PFSK-1 (cell line): ENCODE results near the gene CGB1.

Experiments used
- FOXP2 ChIP-seq: optimal IDR thresholded peaks from 2 replicates; pipeline ENCODE3; 2011; ENCODE audit warnings: borderline replicate concordance, control low read depth, inconsistent platforms; ENCODE audit not compliant: insufficient read depth; ENCODE audit errors: extremely low read length, extremely low read depth
- POLR2AphosphoS5 ChIP-seq: IDR thresholded peaks from 2 replicates; pipeline ENCODE4 v1.6.1; 2012; ENCODE audit warnings: low read depth, mild to moderate bottlenecking, control low read depth, low read length, moderate library complexity
- SIN3A ChIP-seq: IDR thresholded peaks from 2 replicates; pipeline ENCODE4 v1.6.1; 2012; ENCODE audit warnings: mild to moderate bottlenecking, low read length, moderate library complexity, borderline replicate concordance; ENCODE audit not compliant: insufficient read depth
- TAF1 ChIP-seq: IDR thresholded peaks from 2 replicates; pipeline ENCODE4 v1.6.1; 2012; ENCODE audit warnings: low read length, control low read depth, borderline replicate concordance; ENCODE audit not compliant: insufficient read depth
- TF ChIP-seq, protein P1 (sequence below), 2 experiments: IDR thresholded peaks; 2 replicates each; pipeline versions ENCODE4 v1.6.1 to v1.8.0; 2011 to 2012; ENCODE audit warnings: low read depth in 2 of 2, low read length in 2 of 2, control low read depth in 1 of 2, inconsistent platforms in 1 of 2, mild to moderate bottlenecking in 1 of 2, moderate library complexity in 1 of 2; ENCODE audit not compliant: insufficient read depth in 1 of 2

The CGB1 gene

DNA sequence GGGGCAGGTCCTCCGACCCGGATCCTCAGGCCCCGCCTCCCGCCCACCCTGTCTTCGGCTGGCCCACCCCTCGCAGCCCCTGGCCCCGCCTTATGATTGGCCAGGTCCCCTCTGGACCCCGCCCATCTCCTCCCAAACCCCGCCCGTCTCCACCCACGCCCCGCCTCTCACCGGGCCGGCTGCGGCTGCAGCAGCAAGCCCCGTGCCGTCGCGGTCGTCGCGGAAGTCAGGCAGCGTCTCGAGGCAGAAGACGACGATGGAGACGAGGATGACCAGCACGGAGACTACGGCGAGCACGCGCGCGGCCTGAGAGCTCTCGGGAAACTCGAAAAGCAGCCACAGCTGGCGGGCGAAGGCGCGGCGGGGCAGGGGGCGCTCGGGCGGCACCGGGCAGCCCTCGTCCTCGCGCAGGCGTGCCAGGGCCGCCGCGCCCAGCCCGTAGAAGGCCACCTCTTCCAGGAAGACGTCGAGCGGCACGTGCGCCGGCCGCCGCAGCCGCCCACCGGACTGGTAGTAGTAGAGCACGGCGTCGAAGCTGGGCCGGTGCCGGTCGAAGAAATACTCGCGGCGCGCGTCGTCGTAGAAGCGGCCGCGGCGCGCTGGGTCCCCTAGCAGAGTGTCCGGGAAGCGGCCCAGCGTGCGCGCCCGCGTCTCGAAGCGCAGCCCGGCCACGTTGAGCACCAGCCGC, 35.3 kb upstream of the CGB1 start:
- TF ChIP-seq FOXP2 = no peak
- TF ChIP-seq SIN3A = no peak
- TF ChIP-seq TAF1 = no peak
- TF ChIP-seq, protein P1, sequence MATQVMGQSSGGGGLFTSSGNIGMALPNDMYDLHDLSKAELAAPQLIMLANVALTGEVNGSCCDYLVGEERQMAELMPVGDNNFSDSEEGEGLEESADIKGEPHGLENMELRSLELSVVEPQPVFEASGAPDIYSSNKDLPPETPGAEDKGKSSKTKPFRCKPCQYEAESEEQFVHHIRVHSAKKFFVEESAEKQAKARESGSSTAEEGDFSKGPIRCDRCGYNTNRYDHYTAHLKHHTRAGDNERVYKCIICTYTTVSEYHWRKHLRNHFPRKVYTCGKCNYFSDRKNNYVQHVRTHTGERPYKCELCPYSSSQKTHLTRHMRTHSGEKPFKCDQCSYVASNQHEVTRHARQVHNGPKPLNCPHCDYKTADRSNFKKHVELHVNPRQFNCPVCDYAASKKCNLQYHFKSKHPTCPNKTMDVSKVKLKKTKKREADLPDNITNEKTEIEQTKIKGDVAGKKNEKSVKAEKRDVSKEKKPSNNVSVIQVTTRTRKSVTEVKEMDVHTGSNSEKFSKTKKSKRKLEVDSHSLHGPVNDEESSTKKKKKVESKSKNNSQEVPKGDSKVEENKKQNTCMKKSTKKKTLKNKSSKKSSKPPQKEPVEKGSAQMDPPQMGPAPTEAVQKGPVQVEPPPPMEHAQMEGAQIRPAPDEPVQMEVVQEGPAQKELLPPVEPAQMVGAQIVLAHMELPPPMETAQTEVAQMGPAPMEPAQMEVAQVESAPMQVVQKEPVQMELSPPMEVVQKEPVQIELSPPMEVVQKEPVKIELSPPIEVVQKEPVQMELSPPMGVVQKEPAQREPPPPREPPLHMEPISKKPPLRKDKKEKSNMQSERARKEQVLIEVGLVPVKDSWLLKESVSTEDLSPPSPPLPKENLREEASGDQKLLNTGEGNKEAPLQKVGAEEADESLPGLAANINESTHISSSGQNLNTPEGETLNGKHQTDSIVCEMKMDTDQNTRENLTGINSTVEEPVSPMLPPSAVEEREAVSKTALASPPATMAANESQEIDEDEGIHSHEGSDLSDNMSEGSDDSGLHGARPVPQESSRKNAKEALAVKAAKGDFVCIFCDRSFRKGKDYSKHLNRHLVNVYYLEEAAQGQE (IDR thresholded peaks at IDR 0.05; ENCODE audit: insufficient read depth in 1 of 2, low read depth in 2 of 2, low read length in 2 of 2) = no peak
- no peak for TF ChIP-seq POLR2AphosphoS5

DNA sequence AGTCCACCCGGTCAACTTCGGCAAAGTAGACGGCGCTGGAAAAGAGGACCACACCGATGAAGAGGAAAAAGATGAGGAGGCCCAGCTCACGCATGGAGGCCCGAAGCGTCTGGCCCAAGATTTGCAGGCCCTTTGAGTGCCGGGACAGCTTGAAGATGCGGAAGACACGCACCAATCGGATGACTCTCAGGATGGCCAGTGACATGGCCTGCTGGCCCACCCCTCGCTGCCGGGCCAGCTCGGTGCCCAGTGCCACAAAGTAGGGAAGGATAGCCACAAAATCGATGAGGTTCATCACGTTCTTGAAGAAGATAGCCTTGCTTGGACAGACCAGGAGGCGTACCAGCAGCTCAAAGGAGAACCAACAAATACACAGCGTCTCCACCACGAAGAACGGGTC, 33.7 kb upstream of the CGB1 start:
- TF ChIP-seq SIN3A (no peak), TAF1 (no peak), POLR2AphosphoS5 (no peak), FOXP2 (no peak)
- TF ChIP-seq, protein P1 (IDR thresholded peaks at IDR 0.05; ENCODE audit: insufficient read depth in 1 of 2, low read depth in 2 of 2, low read length in 2 of 2) = no peak

DNA sequence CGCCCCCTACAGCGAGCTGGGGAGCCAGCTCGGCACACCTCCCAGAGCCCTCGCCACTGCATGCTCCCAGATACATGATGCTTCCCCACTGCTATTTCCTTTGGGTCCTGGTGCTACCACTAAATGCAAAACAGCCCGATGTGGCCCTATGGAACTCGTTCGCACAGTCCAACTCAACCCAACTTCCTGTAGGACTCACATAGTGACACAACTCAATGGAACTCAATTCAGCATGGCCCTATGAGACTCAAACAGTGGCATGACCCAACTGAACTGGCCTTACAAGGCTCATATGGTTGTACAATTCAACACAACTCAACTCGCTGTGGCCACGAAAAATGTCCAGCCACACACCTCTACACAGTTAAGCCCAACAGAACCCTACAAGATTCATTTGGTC, 32.3 kb upstream of the CGB1 start:
- TF ChIP-seq, protein P1 (IDR thresholded peaks at IDR 0.05; ENCODE audit: insufficient read depth in 1 of 2, low read depth in 2 of 2, low read length in 2 of 2) = no peak
- no peak for TF ChIP-seq TAF1

DNA sequence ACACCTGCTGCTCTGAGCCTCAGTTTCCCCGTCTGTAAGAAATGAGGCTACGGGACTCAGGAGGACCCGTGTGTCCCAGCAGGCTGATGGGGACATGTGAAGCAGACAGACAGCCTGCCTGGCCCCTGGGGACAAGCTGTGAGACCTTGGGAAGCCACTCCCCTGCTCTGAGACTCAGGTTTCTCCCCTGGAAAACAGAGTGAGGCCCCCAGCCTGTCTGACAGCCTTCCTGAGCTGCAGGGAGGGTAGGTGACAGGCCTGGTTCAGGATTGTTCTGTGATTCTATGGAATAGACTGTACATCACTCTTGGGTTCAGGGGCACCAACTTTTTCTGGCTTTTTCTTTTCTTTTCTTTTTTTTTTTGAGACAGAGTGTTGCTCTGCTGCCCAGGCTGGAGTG, 30.9 kb upstream of the CGB1 start:
- TF ChIP-seq POLR2AphosphoS5 = no peak
- TF ChIP-seq, protein P1 (IDR thresholded peaks at IDR 0.05; ENCODE audit: insufficient read depth in 1 of 2, low read depth in 2 of 2, low read length in 2 of 2) = no peak
- TF ChIP-seq SIN3A = no peak
- TF ChIP-seq TAF1 = no peak
- no peak for TF ChIP-seq FOXP2

DNA sequence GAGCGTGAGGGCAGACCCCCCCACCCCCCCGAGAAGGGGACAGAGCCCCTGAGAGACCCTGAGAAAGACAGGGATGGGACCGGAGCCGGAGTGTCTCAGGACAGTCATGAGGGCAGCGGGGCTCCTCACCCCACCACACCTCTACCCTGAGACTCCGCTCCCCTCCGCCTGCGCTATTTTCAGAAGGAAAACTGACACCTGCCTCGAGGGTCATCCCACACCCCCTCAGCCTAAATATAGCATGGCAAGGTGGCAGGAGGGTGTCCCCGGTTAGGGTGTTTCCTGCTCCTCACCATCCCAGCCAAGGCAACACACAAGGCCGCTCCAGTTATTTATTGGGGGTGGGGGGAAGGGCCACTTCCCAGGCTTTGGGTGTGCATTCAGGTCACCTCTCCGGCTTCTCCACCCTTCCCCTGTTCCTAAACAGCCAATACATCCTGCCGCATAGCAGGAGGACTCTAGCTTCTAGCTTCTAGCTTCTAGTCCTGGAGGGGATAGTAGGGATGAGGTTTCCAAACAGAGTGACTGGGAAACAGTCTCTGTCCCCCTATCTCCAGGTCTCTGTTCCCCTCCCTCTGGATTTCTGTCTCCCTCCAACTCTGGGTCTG, 29.3 kb upstream of the CGB1 start:
- TF ChIP-seq SIN3A = no peak
- TF ChIP-seq TAF1 = no peak
- TF ChIP-seq POLR2AphosphoS5 = no peak
